Measurements from ENCODE around the gene MSL3B.

The MSL3B gene

DNA sequence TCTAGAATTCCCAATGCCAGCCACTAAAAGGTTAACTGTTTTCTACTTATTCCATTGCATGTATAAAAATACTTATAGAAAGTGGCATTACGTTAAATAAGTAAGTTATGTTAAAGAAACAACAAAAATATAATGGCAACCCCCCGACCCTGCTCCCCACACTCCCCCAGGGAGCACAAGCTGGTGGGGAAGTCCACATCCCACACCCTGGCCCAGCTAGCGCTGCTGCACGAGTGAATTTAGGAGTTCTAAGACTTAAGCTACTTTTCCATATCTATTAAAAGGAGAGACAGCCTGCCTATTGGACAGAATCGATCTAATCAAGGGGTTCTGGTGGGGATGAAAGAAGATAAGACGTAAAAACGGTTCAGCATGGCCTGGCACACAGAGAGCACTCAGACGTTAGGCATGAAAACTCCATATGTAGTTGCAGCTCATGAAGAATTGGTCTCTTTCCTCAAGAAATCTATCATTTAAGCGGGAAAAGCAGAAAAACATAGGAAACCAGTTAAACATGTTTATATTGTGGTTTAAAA is 30.4 kb downstream of the MSL3B start:
- Histone ChIP-seq H3K4me2 (ENCODE audit: low read depth, low read length) (no peak overlapping the region), H3K27ac (ENCODE audit: low read length) (no peak overlapping the region), H3K9me3 (replicated peaks; ENCODE audit: insufficient read depth, low read length) (no peaks in the 10 kb centered on the region), H3K4me1 (ENCODE audit: low read length) (no peaks in the 10 kb centered on the region), H3K9ac (ENCODE audit: low read length) (no peak overlapping the region), H3K4me3 (ENCODE audit: low read length) (no peak overlapping the region), H3K27me3 (replicated peaks; ENCODE audit: insufficient read depth, low read length) (no peaks in the 10 kb centered on the region), H2AFZ (ENCODE audit: low read length) (no peak overlapping the region), H3F3A (ENCODE audit: insufficient read depth, low read length) (peaks cover 3% of the 10 kb centered on the region; the same call in 1 of the 2 replicates), H3K79me2 (ENCODE audit: low read length) (peaks cover 59% of the 10 kb centered on the region), H4K20me1 (ENCODE audit: insufficient read depth, low read length) (peaks cover 5% of the 10 kb centered on the region; the same call in 1 of the 2 replicates), H3K36me3 (replicated peaks; ENCODE audit: insufficient read depth, low read length) (peaks cover 25% of the 10 kb centered on the region; the same call in 1 of the 2 replicates), H3K9me2 (replicated peaks; ENCODE audit: insufficient read depth, low read length) (no peaks in the 10 kb centered on the region)
- TF ChIP-seq, protein P1, sequence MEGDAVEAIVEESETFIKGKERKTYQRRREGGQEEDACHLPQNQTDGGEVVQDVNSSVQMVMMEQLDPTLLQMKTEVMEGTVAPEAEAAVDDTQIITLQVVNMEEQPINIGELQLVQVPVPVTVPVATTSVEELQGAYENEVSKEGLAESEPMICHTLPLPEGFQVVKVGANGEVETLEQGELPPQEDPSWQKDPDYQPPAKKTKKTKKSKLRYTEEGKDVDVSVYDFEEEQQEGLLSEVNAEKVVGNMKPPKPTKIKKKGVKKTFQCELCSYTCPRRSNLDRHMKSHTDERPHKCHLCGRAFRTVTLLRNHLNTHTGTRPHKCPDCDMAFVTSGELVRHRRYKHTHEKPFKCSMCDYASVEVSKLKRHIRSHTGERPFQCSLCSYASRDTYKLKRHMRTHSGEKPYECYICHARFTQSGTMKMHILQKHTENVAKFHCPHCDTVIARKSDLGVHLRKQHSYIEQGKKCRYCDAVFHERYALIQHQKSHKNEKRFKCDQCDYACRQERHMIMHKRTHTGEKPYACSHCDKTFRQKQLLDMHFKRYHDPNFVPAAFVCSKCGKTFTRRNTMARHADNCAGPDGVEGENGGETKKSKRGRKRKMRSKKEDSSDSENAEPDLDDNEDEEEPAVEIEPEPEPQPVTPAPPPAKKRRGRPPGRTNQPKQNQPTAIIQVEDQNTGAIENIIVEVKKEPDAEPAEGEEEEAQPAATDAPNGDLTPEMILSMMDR (IDR thresholded peaks at IDR 0.05; ENCODE audit: low read length) = no peak
- TF ChIP-seq EZH2 (optimal IDR thresholded peaks at IDR 0.05; ENCODE audit: low read depth, low read length) = no peak
- TF ChIP-seq EZH2phosphoT487 (IDR thresholded peaks at IDR 0.05; ENCODE audit: low read length) = no peak
- DNase-seq = no peak

DNA sequence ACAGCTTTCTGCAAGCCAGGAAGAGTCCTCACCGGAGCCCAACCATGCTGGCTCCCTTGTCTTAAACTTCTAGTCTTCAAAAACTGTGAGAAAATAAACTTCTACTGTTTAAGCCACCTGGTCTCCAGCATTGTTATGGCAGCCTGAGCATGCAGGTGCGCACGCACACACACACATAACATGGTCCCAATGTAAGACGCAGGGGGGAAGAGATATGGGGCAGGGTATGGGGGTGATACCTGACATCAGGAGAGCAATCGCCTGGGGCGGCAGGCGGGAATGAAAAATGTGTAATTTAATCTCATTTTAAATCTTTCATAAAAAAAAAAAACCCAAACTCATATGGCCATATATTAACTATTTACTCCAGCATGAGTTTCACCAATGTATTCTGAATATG is 31.8 kb downstream of the MSL3B start:
- Histone ChIP-seq H2AFZ (ENCODE audit: low read length) (no peak overlapping the region), H3K27ac (ENCODE audit: low read length) (no peak overlapping the region), H3K4me3 (ENCODE audit: low read length) (no peak overlapping the region), H3K4me2 (ENCODE audit: low read depth, low read length) (no peak overlapping the region), H4K20me1 (ENCODE audit: insufficient read depth, low read length) (peaks cover 5% of the 10 kb centered on the region; the same call in 1 of the 2 replicates), H3K27me3 (replicated peaks; ENCODE audit: insufficient read depth, low read length) (no peaks in the 10 kb centered on the region), H3K9ac (ENCODE audit: low read length) (no peak overlapping the region), H3K79me2 (ENCODE audit: low read length) (peaks cover 45% of the 10 kb centered on the region), H3F3A (ENCODE audit: insufficient read depth, low read length) (peaks cover 3% of the 10 kb centered on the region; the same call in 1 of the 2 replicates), H3K9me2 (replicated peaks; ENCODE audit: insufficient read depth, low read length) (no peaks in the 10 kb centered on the region), H3K9me3 (replicated peaks; ENCODE audit: insufficient read depth, low read length) (no peaks in the 10 kb centered on the region), H3K4me1 (ENCODE audit: low read length) (no peaks in the 10 kb centered on the region), H3K36me3 (replicated peaks; ENCODE audit: insufficient read depth, low read length) (peaks cover 15% of the 10 kb centered on the region; the same call in 1 of the 2 replicates)
- DNase-seq = no peak
- TF ChIP-seq, protein P1 (IDR thresholded peaks at IDR 0.05; ENCODE audit: low read length) = no peak
- TF ChIP-seq EZH2phosphoT487 (IDR thresholded peaks at IDR 0.05; ENCODE audit: low read length) (no peak), EZH2 (optimal IDR thresholded peaks at IDR 0.05; ENCODE audit: low read depth, low read length) (no peak)

DNA sequence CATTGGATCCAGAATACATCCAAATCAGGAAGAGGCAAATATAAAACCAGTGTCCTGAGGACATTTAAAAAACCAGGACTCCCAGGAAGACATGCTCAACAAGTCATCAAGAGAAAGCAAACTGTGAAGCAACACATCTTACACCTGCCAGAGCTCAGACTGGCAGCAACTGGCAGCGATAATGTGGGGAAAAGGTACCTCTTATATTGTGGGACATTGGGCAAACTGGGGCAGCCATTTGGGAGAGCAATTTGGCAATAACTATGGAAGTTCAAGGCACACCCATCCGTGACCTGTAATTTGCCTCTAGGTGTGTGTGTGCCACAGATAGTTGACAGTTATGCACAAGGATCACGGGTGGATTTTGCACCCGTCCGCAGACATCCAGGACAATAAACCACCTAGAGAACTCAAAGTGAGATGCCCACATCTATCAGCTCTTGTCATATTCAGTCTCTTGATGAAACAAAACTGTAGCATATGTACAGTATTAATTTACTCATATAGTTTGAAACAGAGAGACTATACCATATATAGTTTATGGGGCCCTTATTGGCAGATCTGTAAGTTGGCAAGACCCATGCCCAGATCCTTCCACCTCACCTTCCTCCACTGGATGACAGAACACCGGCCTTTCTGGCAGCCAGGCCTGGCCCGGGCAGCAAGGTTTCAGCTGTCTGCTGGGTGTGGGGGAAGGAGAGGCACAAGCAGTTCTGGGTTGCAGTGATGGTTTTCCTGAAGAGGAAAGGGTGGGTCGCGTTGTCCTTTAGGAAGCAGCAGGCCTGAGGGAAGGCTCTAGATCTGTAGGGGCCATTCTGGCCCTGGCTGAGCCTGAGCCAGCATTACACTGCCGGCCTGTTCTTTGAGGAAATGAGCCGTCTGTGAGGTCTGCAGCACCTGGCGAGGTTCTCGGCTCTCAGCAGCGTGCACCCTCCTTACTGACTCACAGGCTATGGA is 32.7 kb downstream of the MSL3B start:
- Histone ChIP-seq H2AFZ (ENCODE audit: low read length) (no peak overlapping the region), H3K9me3 (replicated peaks; ENCODE audit: insufficient read depth, low read length) (no peaks in the 10 kb centered on the region), H3K36me3 (replicated peaks; ENCODE audit: insufficient read depth, low read length) (peaks cover 6% of the 10 kb centered on the region; the same call in 1 of the 2 replicates), H3F3A (ENCODE audit: insufficient read depth, low read length) (peaks cover 3% of the 10 kb centered on the region; the same call in 1 of the 2 replicates), H3K27ac (ENCODE audit: low read length) (no peak overlapping the region), H3K9ac (ENCODE audit: low read length) (no peak overlapping the region), H3K9me2 (replicated peaks; ENCODE audit: insufficient read depth, low read length) (no peaks in the 10 kb centered on the region), H3K4me1 (ENCODE audit: low read length) (no peaks in the 10 kb centered on the region), H3K4me2 (ENCODE audit: low read depth, low read length) (no peak overlapping the region), H3K4me3 (ENCODE audit: low read length) (no peak overlapping the region), H4K20me1 (ENCODE audit: insufficient read depth, low read length) (peaks cover 5% of the 10 kb centered on the region; the same call in 1 of the 2 replicates), H3K79me2 (ENCODE audit: low read length) (peaks cover 37% of the 10 kb centered on the region), H3K27me3 (replicated peaks; ENCODE audit: insufficient read depth, low read length) (no peaks in the 10 kb centered on the region)
- DNase-seq = no peak
- no peak for TF ChIP-seq EZH2phosphoT487 (IDR thresholded peaks at IDR 0.05; ENCODE audit: low read length)
- TF ChIP-seq EZH2 (optimal IDR thresholded peaks at IDR 0.05; ENCODE audit: low read depth, low read length) = no peak
- TF ChIP-seq, protein P1 (IDR thresholded peaks at IDR 0.05; ENCODE audit: low read length) = no peak
